ENCODE results near the gene NTMT1.

Gene NTMT1

DNA sequence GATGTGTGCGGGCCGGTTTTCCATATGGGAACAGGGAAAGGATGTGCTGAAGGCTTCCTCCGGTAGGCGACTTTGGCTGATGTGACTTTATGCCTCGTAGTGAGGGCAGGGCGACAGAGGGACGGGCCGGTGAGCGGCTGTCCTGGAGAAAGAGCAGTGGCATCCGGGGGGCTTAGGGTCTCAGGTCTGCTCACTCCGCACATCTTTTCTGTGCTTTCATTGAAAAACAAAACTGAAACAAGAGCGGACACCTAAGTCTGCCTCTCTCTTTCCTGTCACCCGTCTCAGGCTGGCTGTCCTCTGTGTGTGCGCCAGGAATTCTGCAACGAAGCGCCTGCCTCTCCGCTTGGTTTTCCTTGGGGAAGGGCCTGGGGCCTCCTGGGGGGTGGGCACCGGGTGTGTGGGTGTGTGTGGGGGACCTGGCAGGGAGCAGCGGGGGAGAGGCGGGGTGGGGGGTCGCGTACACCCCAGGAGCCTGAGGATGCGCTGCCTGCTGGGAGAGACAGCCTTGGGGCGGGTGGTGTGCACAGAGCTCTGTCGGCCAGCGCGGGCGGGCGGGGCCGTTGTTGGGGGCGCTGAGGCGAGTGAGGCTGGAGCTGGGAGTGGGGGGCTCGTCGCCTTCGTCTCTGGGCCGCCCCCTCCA is 38.9 kb downstream of the NTMT1 start:
- TF ChIP-seq, protein P1, sequence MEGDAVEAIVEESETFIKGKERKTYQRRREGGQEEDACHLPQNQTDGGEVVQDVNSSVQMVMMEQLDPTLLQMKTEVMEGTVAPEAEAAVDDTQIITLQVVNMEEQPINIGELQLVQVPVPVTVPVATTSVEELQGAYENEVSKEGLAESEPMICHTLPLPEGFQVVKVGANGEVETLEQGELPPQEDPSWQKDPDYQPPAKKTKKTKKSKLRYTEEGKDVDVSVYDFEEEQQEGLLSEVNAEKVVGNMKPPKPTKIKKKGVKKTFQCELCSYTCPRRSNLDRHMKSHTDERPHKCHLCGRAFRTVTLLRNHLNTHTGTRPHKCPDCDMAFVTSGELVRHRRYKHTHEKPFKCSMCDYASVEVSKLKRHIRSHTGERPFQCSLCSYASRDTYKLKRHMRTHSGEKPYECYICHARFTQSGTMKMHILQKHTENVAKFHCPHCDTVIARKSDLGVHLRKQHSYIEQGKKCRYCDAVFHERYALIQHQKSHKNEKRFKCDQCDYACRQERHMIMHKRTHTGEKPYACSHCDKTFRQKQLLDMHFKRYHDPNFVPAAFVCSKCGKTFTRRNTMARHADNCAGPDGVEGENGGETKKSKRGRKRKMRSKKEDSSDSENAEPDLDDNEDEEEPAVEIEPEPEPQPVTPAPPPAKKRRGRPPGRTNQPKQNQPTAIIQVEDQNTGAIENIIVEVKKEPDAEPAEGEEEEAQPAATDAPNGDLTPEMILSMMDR (IDR thresholded peaks at IDR 0.05) = no peak

DNA sequence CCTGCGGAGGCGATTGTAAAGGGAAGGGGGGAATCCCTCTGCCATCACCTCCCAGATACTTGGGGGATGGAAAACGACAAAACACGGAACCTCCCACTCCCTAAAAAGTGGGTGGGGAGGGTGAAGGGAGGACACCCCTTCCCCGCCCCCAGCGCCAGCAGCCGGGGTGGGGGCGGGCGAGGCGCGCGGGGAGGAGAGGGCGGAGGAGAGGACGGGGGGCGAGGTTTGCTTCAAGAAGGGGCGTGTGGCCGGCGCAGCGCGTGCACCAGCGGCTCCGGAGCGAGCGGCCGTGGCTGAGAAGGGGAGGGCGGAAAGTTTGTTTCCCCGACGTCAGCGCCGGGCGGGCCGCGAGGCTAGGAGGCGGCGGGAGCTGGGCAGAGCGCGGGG is 39.4 kb downstream of the NTMT1 start, which contains the start of gene PRRX2:
TSS of gene PRRX2 (plus strand) at position 259 of the 387 bp plus-strand sequence. CDS start 221 bp downstream, outside the sequence.
- TF ChIP-seq, protein P1 (IDR thresholded peaks at IDR 0.05) = no peak

DNA sequence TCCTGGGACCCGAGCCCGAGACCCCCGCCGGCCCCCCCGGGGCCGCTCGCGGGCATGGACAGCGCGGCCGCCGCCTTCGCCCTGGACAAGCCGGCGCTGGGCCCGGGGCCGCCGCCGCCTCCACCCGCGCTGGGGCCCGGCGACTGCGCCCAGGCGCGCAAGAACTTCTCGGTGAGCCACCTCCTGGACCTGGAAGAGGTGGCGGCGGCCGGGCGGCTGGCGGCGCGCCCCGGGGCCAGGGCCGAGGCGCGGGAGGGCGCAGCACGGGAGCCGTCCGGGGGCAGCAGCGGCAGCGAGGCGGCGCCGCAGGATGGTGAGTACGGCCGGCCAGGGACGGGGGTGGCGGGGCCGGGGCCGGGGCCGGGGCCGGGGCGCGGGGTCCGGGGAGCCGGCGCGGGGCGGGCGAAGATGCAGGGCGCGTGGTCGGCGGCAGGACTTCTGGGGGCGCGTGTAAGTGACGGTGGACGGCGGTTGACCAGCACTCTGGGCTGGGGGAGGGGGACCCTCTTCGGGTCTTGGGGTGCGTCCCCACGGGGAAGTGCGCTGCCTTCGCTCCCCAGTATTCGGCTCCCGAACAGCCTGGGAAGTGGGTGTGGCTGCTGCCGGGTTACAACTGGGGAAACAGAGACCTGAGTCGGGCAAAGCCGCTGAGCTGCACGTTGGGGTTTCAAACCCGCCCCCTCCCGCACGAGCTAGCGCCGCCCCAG is 40.0 kb downstream of the NTMT1 start:
- TF ChIP-seq, protein P1 (IDR thresholded peaks at IDR 0.05) = no peak

DNA sequence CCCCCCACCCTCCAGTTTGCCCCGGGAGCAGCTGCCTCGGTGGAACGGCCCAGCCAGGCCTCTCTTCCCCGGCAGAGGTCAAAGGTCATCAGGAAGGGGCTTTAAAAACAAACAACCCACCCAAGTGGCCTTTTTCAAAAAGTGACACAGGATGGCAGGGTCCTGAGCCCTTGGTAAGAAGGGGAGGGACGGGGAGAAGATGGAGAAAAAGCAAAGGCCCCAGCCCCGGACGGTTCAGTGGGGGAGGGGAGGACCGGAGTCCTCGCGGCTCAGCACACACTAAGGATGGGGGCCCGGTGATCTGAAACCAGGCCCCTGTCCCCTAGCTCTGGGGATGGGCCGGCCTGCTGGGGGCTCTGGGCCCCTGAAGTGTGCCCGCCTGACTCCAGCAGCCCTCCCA is 40.6 kb downstream of the NTMT1 start:
- TF ChIP-seq, protein P1 (IDR thresholded peaks at IDR 0.05) = no peak

DNA sequence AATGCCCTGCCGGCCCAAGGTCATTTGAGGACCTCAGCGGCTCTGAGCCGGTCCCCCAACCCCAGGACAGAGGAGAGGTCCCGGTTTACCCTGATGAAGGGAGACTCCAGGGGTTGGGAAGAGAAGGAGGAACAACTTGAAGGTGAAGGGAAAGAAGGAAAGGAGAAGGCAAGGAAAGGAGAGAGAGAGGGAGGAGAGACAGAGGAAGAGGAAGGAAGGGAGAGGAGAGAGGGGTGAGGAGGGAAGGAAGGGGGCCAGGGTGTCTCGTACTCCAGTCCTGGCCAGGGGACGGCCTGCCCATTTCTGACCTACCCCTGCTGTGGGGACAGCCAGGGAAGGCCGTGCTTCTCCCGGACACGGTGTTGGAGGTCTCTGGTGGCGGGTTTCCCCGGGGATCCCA is 41.4 kb downstream of the NTMT1 start:
- TF ChIP-seq, protein P1 (IDR thresholded peaks at IDR 0.05) = no peak

DNA sequence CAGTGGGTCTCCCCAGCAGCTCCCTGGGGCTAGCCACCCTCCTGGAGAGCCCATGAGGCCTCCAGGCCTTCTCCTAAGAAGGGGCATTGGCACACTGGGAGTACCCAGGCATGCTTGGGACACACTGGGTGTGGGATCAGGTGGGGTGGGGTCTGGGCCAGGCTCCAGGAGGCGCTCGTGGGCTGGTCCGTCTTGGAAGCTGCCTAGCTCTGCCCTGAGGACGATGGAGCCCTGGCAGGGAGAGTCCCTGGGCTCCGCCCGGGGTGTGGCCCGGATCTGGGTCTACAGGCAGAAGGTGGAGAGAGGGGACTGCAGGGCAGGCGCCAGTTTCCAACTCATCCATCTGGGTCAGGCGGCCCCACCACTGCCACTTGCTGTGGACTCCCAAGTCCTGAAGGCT is 41.9 kb downstream of the NTMT1 start:
- TF ChIP-seq, protein P1 (IDR thresholded peaks at IDR 0.05) = no peak

DNA sequence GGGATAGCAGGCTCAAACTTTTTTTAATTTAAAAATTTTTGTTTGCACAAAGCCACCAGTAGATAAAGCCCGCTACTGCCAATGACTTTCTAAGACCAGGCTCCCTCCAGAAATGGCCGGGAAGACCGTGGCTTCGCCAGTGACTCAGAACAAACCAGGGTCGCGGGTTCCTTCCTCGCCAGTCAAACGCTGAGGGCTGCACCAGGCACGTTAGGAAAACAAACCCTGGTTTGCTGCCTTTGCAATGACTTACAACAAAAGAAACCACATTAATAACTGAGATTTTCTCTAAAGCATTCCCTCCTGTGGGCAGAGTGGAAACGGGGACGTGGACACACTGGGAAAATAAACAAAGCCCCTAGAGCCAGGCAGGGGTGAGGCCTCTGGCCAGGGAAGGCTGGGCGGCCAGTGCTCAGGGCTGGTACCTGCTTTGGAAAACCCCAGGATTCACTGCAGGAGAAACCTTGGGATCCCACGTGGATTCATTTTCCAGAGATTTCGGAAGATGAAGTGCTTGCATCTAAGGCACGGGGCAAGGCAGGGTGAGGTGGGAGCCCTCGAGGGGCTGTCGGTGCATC is 43.3 kb downstream of the NTMT1 start:
- TF ChIP-seq, protein P1 (IDR thresholded peaks at IDR 0.05) = no peak

All from LNCAP (cell line).